ENCODE measurements around the gene MAN1A1. TPM values are rescaled to one million over a fixed set of nuclear protein-coding genes. Genes with fewer than 3 reads are reported as not detected.

Gene MAN1A1
- total RNA-seq, 1 donor = 79.6 TPM

DNA sequence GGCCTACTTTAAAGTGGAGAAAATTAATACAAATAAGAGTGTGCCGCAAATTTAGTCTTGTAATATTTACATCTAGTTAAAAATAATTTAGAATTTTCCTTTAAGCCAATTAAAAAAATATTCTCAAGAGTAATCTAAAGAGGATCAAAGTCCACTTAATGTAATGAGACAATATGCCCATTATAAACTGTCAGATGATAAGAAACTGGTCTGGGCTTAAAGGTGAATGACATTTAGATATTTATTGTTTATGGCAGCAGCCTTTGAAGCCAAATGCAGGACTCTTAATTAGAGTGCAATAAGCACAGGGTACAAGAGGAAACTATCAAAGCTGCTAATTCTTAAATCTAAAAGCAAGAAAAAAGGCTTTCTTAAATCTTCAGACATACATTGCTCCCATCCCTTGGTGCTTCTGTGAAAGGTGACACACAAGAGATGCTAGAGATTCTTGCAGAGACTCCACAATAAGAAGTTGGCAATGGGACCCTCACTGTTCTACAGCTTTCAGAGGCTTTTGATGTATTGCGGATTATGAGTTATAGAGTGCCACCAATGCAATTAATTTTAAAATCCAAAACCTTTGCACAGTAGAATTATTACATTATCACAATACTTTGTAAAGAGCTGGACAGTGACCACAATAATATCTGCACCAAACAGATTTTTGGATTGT, 116.1 kb downstream of the MAN1A1 start:
- H3K27ac ChIP-seq (ENCODE audit: low read depth, low read length) = no peak overlapping the region
- H3K4me2 ChIP-seq (ENCODE audit: insufficient read depth, low read length) = no peak overlapping the region
- H3K27me3 ChIP-seq (ENCODE audit: insufficient read depth, low read length) = no peaks in the 10 kb centered on the region
- DNase-seq (ENCODE audit: insufficient read length, low spot score, missing footprints) = no peak
- no peaks in the 10 kb centered on the region for H4K20me1 ChIP-seq (ENCODE audit: insufficient read depth, low read length)
- no peak overlapping the region for H2AFZ ChIP-seq (ENCODE audit: low read length)
- no peak overlapping the region for H3K4me3 ChIP-seq (ENCODE audit: insufficient read depth, low read length)
- no peaks in the 10 kb centered on the region for H3K4me1 ChIP-seq (ENCODE audit: insufficient read depth, low read length)
- no peaks in the 10 kb centered on the region for H3K36me3 ChIP-seq (ENCODE audit: insufficient read depth, low read length)
- H3K9me3 ChIP-seq (ENCODE audit: low read depth, low read length) = no peaks in the 10 kb centered on the region
- TF ChIP-seq CTCF (IDR thresholded peaks at IDR 0.05; ENCODE audit: extremely low read depth, low read depth, low read length) = no peak
- H3K79me2 ChIP-seq (ENCODE audit: insufficient read depth, low read length) = no peaks in the 10 kb centered on the region

DNA sequence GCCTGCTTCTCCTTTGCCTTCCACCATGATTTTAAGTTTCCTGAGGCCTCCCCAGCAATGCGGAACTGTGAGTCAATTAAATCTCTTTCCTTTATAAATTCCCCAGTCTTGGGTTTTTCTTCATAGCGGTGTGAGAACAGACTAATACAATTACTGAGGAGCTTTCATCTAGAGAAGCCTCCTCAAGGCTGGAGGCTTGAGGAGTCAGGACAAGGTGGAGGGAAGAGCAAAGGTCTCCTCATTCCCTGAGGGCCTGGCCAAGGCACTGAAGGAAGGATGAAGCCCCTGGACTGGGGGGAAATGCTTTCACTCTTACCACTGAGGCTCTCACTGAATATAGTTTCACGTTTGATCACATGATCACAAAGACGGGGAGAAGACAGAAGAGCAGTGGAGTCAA, 118.2 kb downstream of the MAN1A1 start:
- Histone ChIP-seq H2AFZ (ENCODE audit: low read length) (no peak overlapping the region), H3K79me2 (ENCODE audit: insufficient read depth, low read length) (no peaks in the 10 kb centered on the region), H3K36me3 (ENCODE audit: insufficient read depth, low read length) (no peaks in the 10 kb centered on the region), H3K4me1 (ENCODE audit: insufficient read depth, low read length) (no peaks in the 10 kb centered on the region), H3K9me3 (ENCODE audit: low read depth, low read length) (no peaks in the 10 kb centered on the region), H4K20me1 (ENCODE audit: insufficient read depth, low read length) (no peaks in the 10 kb centered on the region), H3K4me2 (ENCODE audit: insufficient read depth, low read length) (no peak overlapping the region), H3K27ac (ENCODE audit: low read depth, low read length) (no peak overlapping the region), H3K27me3 (ENCODE audit: insufficient read depth, low read length) (no peaks in the 10 kb centered on the region), H3K4me3 (ENCODE audit: insufficient read depth, low read length) (no peak overlapping the region)
- no peak for TF ChIP-seq CTCF (IDR thresholded peaks at IDR 0.05; ENCODE audit: extremely low read depth, low read depth, low read length)
- DNase-seq (ENCODE audit: insufficient read length, low spot score, missing footprints) = no peak

GRCh38 chr6:119230160-119230559, 119.4 kb downstream of the MAN1A1 start:
- Histone ChIP-seq H3K27ac (ENCODE audit: low read depth, low read length) (no peak overlapping the region), H3K9me3 (ENCODE audit: low read depth, low read length) (no peaks in the 10 kb centered on the region), H3K4me3 (ENCODE audit: insufficient read depth, low read length) (no peak overlapping the region), H3K4me2 (ENCODE audit: insufficient read depth, low read length) (no peak overlapping the region), H3K4me1 (ENCODE audit: insufficient read depth, low read length) (no peaks in the 10 kb centered on the region), H3K36me3 (ENCODE audit: insufficient read depth, low read length) (no peaks in the 10 kb centered on the region), H2AFZ (ENCODE audit: low read length) (no peak overlapping the region), H4K20me1 (ENCODE audit: insufficient read depth, low read length) (no peaks in the 10 kb centered on the region), H3K79me2 (ENCODE audit: insufficient read depth, low read length) (no peaks in the 10 kb centered on the region), H3K27me3 (ENCODE audit: insufficient read depth, low read length) (no peaks in the 10 kb centered on the region)
- DNase-seq (ENCODE audit: insufficient read length, low spot score, missing footprints) = no peak
- no peak for TF ChIP-seq CTCF (IDR thresholded peaks at IDR 0.05; ENCODE audit: extremely low read depth, low read depth, low read length)

DNA sequence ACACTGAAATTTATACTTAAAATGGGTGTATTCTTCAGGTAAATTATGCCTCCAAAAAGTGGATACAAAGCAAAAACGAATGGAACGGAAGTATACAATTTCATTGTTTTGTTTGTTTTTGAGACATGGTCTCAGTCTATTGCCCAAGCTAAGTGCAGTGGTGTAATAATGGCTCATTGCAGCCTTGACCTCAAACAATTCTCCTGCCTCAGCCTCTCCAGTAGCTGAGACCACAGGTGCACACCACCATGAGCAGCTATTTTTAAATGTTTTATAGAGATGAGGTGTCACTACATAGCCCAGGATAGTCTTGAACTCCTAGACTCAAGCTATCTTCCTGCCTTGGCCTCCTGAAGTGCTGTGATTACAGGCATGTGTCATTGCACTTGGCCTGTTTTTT, 122.2 kb downstream of the MAN1A1 start:
- Histone ChIP-seq H3K4me1 (ENCODE audit: insufficient read depth, low read length) (no peaks in the 10 kb centered on the region), H3K36me3 (ENCODE audit: insufficient read depth, low read length) (no peaks in the 10 kb centered on the region)
- no peak for TF ChIP-seq CTCF (IDR thresholded peaks at IDR 0.05; ENCODE audit: extremely low read depth, low read depth, low read length)

More for the DNA sequence above, 122.2 kb downstream of the MAN1A1 start:
- H3K27me3 ChIP-seq (ENCODE audit: insufficient read depth, low read length) = no peaks in the 10 kb centered on the region
- H3K9me3 ChIP-seq (ENCODE audit: low read depth, low read length) = no peaks in the 10 kb centered on the region
- H3K79me2 ChIP-seq (ENCODE audit: insufficient read depth, low read length) = no peaks in the 10 kb centered on the region
- no peak for DNase-seq (ENCODE audit: insufficient read length, low spot score, missing footprints)
- no peaks in the 10 kb centered on the region for H4K20me1 ChIP-seq (ENCODE audit: insufficient read depth, low read length)
- no peak overlapping the region for H3K27ac ChIP-seq (ENCODE audit: low read depth, low read length)
- no peak overlapping the region for H3K4me3 ChIP-seq (ENCODE audit: insufficient read depth, low read length)
- H3K4me2 ChIP-seq (ENCODE audit: insufficient read depth, low read length) = no peak overlapping the region
- H2AFZ ChIP-seq (ENCODE audit: low read length) = no peak overlapping the region
